OCI-LY1 (cell line): ENCODE measurements around the gene JCAD.

Experiments used
- H2AFZ ChIP-seq: fragments of 200-600 bp; sonication (generic), shearing (Covaris generic); 2 replicates; pipeline ENCODE4 v1.6.0; 2014; ENCODE audit warnings: antibody characterized with exemption, mild to moderate bottlenecking, low read length
- H3F3A ChIP-seq: fragments of 200-600 bp; sonication (generic), shearing (Covaris generic); 2 replicates; pipeline ENCODE4 v1.6.0; 2014; ENCODE audit warnings: mild to moderate bottlenecking, antibody characterized with exemption, low read length, moderate library complexity; ENCODE audit not compliant: insufficient read depth
- H3K27ac ChIP-seq: fragments of 200-600 bp; sonication (generic); 2 replicates; pipeline ENCODE4 v1.5.1; 2014; ENCODE audit warnings: low read length, mixed run types, mild to moderate bottlenecking, low read depth; ENCODE audit not compliant: poor library complexity, severe bottlenecking
- H3K27me3 ChIP-seq: fragments of 200-600 bp; sonication (generic); 2 replicates; pipeline ENCODE4 v1.6.0; 2014; ENCODE audit warnings: antibody characterized with exemption, mild to moderate bottlenecking, low read length, moderate library complexity; ENCODE audit not compliant: insufficient read depth
- H3K36me3 ChIP-seq: fragments of 200-600 bp; sonication (generic); 2 replicates; pipeline ENCODE4 v1.6.1; 2014; ENCODE audit warnings: mild to moderate bottlenecking, antibody characterized with exemption, low read length, moderate library complexity, mixed read lengths; ENCODE audit not compliant: insufficient read depth
- H3K4me1 ChIP-seq: fragments of 200-600 bp; sonication (generic); 2 replicates; pipeline ENCODE4 v1.5.1; 2014; ENCODE audit warnings: mild to moderate bottlenecking, low read length, moderate library complexity; ENCODE audit not compliant: insufficient read depth, severe bottlenecking
- H3K4me2 ChIP-seq: fragments of 200-600 bp; sonication (generic), shearing (Covaris generic); 2 replicates; pipeline ENCODE4 v1.6.1; 2014; ENCODE audit warnings: low read length
- H3K4me3 ChIP-seq: fragments of 200-600 bp; sonication (generic); 2 replicates; pipeline ENCODE4 v1.5.1; 2014; ENCODE audit warnings: low read length, low read depth, mild to moderate bottlenecking, mixed read lengths; ENCODE audit not compliant: poor library complexity, severe bottlenecking
- H3K79me2 ChIP-seq: fragments of 200-600 bp; shearing (Covaris generic); 2 replicates; pipeline ENCODE4 v1.6.1; 2016; ENCODE audit warnings: mixed run types, low read length, mixed read lengths; ENCODE audit not compliant: insufficient read depth
- H3K9ac ChIP-seq: fragments of 200-600 bp; sonication (generic), shearing (Covaris generic); 2 replicates; pipeline ENCODE4 v1.6.1; 2014; ENCODE audit warnings: mild to moderate bottlenecking, low read length, mixed read lengths
- H3K9me2 ChIP-seq: fragments of 200-600 bp; sonication (generic), shearing (Covaris generic); 2 replicates; pipeline ENCODE4 v1.6.1; 2014; ENCODE audit warnings: low read depth, mild to moderate bottlenecking, low read length, mixed read lengths
- H3K9me3 ChIP-seq: fragments of 200-600 bp; shearing (Covaris generic); 2 replicates; pipeline ENCODE4 v1.6.1; 2014; ENCODE audit warnings: low read length, mixed read lengths
- H4K20me1 ChIP-seq: fragments of 200-600 bp; sonication (generic), shearing (Covaris generic); 2 replicates; pipeline ENCODE4 v1.6.0; 2016; ENCODE audit warnings: mild to moderate bottlenecking, low read length; ENCODE audit not compliant: insufficient read depth
- EZH2 ChIP-seq: fragments of 200-600 bp; sonication (generic), shearing (Covaris generic); IDR thresholded peaks from 2 replicates; pipeline ENCODE4 v1.8.0; 2017; ENCODE audit warnings: borderline replicate concordance, mixed run types, mild to moderate bottlenecking, antibody characterized with exemption, low read length, moderate library complexity, mixed read lengths
- TF ChIP-seq, protein P1 (sequence below): fragments of 200-600 bp; sonication (generic), shearing (Covaris generic); IDR thresholded peaks from 2 replicates; pipeline ENCODE4 v1.5.1; 2017; ENCODE audit warnings: mild to moderate bottlenecking, antibody characterized with exemption, low read length, moderate library complexity, mixed read lengths

Gene JCAD

DNA sequence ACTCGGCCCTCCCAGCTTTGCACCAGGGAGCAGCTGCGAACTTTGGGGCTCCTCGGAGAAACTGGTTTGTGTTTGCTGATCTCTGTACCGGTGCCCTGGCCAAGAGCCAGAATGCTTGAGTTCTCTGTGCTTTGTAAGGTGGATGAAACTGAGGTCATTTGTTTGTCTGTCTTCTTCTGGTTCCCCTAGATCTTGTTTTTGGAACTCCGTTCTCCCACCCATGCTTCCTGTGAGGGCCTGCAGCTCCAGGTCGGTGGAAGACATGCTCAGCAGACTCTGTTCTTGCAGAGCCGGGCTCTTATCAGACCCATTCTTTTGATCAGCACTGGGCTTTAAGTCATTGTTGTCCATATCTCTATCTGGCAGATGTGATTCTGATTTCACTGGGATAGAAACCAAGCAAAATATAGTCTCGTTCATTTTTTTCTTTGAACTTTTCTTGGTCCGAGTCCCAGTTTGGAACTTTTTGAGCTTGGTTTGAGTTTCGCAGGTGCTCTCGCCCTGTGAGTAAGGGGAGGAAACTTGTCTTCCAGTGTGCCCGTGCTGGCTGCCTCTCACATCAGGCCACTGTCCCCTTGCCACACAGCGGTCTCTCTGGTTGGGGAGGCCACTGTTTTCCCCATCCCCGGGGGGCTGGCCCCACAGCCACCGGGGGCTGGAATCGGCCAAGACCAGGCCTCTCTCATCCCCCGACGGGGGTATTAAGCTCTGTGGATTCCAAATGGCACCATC is 31.2 kb downstream of the JCAD start:
- Histone ChIP-seq H3K27me3 (0 out of 2 replicates have a peak, but pooled peaks cover 3% of the 10 kb centered on the region), H3F3A (no peaks in the 10 kb centered on the region), H3K9me2 (no peaks in the 10 kb centered on the region), H3K36me3 (no peaks in the 10 kb centered on the region), H3K4me2 (peak overlapping the region; percentile 70), H3K27ac (no peak overlapping the region), H3K9me3 (no peaks in the 10 kb centered on the region), H4K20me1 (no peaks in the 10 kb centered on the region), H2AFZ (no peak overlapping the region), H3K9ac (peak overlapping the region; percentile 45; the same call in 1 of the 2 replicates), H3K4me3 (peak overlapping the region; percentile 56), H3K79me2 (no peaks in the 10 kb centered on the region), H3K4me1 (peaks cover 18% of the 10 kb centered on the region)
- no peak for TF ChIP-seq EZH2
- TF ChIP-seq, protein P1, sequence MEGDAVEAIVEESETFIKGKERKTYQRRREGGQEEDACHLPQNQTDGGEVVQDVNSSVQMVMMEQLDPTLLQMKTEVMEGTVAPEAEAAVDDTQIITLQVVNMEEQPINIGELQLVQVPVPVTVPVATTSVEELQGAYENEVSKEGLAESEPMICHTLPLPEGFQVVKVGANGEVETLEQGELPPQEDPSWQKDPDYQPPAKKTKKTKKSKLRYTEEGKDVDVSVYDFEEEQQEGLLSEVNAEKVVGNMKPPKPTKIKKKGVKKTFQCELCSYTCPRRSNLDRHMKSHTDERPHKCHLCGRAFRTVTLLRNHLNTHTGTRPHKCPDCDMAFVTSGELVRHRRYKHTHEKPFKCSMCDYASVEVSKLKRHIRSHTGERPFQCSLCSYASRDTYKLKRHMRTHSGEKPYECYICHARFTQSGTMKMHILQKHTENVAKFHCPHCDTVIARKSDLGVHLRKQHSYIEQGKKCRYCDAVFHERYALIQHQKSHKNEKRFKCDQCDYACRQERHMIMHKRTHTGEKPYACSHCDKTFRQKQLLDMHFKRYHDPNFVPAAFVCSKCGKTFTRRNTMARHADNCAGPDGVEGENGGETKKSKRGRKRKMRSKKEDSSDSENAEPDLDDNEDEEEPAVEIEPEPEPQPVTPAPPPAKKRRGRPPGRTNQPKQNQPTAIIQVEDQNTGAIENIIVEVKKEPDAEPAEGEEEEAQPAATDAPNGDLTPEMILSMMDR: no peak

DNA sequence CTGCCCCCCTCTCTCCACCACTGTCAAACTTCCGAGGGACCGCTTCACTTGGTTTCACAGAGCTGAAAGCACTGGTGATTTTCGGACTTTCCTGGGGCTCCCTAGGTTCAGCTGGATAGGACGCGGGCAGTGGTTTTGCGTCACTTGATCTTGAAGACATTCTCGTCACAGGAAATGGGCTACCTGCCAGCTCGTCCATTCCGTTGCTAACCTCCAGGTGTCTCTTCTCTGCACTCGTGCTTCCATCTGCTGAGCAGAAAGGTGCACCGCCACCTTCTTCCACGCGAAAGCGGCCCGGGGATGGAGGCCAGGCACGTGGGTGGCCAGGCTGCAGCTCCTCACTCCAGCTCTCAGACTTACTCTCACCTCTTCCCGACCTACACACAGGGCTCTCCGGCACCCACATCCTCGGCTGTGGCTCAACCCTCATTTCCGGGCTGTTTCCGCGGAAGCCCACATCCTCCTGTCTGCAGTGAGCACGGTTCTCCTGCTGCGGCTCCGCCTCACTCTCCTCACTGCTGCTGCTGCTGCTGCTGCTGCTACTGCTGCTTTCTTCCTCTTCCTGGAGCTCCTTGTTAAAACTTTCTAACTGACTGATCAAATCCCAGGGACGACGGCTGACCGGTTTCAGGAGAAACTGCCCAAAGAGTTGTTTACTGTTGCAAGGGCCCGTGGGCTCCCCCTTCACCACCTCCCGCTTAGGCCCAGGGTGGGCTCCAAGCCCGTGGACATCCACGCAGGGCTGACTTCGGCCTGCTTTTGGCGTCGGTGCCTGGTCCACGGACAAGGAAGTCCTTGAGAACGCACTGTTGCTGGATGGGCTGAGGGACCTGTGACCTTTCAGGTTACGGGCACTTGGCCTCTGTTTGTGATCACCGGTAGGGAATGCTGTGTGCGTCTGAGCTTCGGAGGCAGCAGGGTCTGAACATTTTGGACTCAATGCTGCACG is 32.1 kb downstream of the JCAD start:
- 0 out of 2 replicates have a peak, but pooled peaks cover 3% of the 10 kb centered on the region for H3K27me3 ChIP-seq
- no peaks in the 10 kb centered on the region for H4K20me1 ChIP-seq
- H3K4me3 ChIP-seq: peak overlapping the region; percentile 56
- peaks cover 18% of the 10 kb centered on the region for H3K4me1 ChIP-seq
- peak overlapping the region; percentile 45; the same call in 1 of the 2 replicates for H3K9ac ChIP-seq
- H3K27ac ChIP-seq: no peak overlapping the region
- no peaks in the 10 kb centered on the region for H3K36me3 ChIP-seq
- TF ChIP-seq, protein P1: peak; percentile 52
- TF ChIP-seq EZH2: no peak
- H3F3A ChIP-seq: no peaks in the 10 kb centered on the region
- H3K9me2 ChIP-seq: no peaks in the 10 kb centered on the region
- no peaks in the 10 kb centered on the region for H3K9me3 ChIP-seq
- H3K79me2 ChIP-seq: no peaks in the 10 kb centered on the region
- H2AFZ ChIP-seq: 0 out of 2 replicates have a peak overlapping the region, but pooled peaks have one; percentile 72
- H3K4me2 ChIP-seq: peak overlapping the region; percentile 70

GRCh38 chr10:30026578-30026977 is 32.8 kb downstream of the JCAD start:
- H3K4me1 ChIP-seq: peaks cover 18% of the 10 kb centered on the region
- peak overlapping the region; percentile 70 for H3K4me2 ChIP-seq
- TF ChIP-seq EZH2: no peak
- TF ChIP-seq, protein P1: no peak
- H3K27me3 ChIP-seq: 0 out of 2 replicates have a peak, but pooled peaks cover 3% of the 10 kb centered on the region
- H4K20me1 ChIP-seq: no peaks in the 10 kb centered on the region
- peak overlapping the region; percentile 45; the same call in 1 of the 2 replicates for H3K9ac ChIP-seq
- H3K27ac ChIP-seq: no peak overlapping the region
- H3F3A ChIP-seq: no peaks in the 10 kb centered on the region
- peak overlapping the region; percentile 56 for H3K4me3 ChIP-seq
- no peak overlapping the region for H2AFZ ChIP-seq
- H3K36me3 ChIP-seq: no peaks in the 10 kb centered on the region
- H3K9me2 ChIP-seq: no peaks in the 10 kb centered on the region
- no peaks in the 10 kb centered on the region for H3K79me2 ChIP-seq
- no peaks in the 10 kb centered on the region for H3K9me3 ChIP-seq
